ENCODE measurements around the gene GRPEL2.

GRPEL2 gene

GRCh38 chr5:149358868-149359495, 13.7 kb downstream of the GRPEL2 start:
- DNase-seq = no peak

GRCh38 chr5:149360272-149360671, 15.0 kb downstream of the GRPEL2 start:
- DNase-seq = no peak

- DNase-seq = no peak
Measured at GRCh38 chr5:149362541-149362940, 17.2 kb downstream of the GRPEL2 start.

GRCh38 chr5:149363358-149363757, 18.1 kb downstream of the GRPEL2 start:
- DNase-seq = no peak

- DNase-seq = no peak
Measured at GRCh38 chr5:149363936-149364335, 18.6 kb downstream of the GRPEL2 start.

GRCh38 chr5:149364719-149365118, 19.4 kb downstream of the GRPEL2 start:
- no peak for DNase-seq

GRCh38 chr5:149365418-149365817, 20.1 kb downstream of the GRPEL2 start:
- no peak for DNase-seq

GRCh38 chr5:149366169-149366729, 20.9 kb downstream of the GRPEL2 start:
- DNase-seq = no peak

- DNase-seq = no peak
Measured at GRCh38 chr5:149367249-149367971, 22.1 kb downstream of the GRPEL2 start.

GRCh38 chr5:149367972-149368645, 22.8 kb downstream of the GRPEL2 start:
- no peak for DNase-seq

- DNase-seq = no peak
Measured at GRCh38 chr5:149370878-149371277, 25.6 kb downstream of the GRPEL2 start.

GRCh38 chr5:149371296-149371962, 26.1 kb downstream of the GRPEL2 start:
- no peak for DNase-seq

- DNase-seq = no peak
Measured at GRCh38 chr5:149372076-149372795, 26.9 kb downstream of the GRPEL2 start.

- no peak for DNase-seq
Measured at GRCh38 chr5:149372932-149373331, 27.6 kb downstream of the GRPEL2 start.

- DNase-seq = no peak
Measured at GRCh38 chr5:149374303-149374702, 29.0 kb downstream of the GRPEL2 start.

- DNase-seq = no peak
Measured at GRCh38 chr5:149374801-149375200, 29.5 kb downstream of the GRPEL2 start.

GRCh38 chr5:149375434-149375833, 30.1 kb downstream of the GRPEL2 start:
- DNase-seq = no peak

- DNase-seq = no peak
Measured at GRCh38 chr5:149376104-149376503, 30.8 kb downstream of the GRPEL2 start.

- no peak for DNase-seq
Measured at GRCh38 chr5:149376711-149377447, 31.6 kb downstream of the GRPEL2 start.

- DNase-seq = no peak
Measured at GRCh38 chr5:149378241-149378820, 33.0 kb downstream of the GRPEL2 start.

- no peak for DNase-seq
Measured at GRCh38 chr5:149379177-149379761, 34.0 kb downstream of the GRPEL2 start, which contains the start of gene IL17B. Gene IL17B, minus strand, starts transcription at chr5:149379292. Its CDS starts 67 bp downstream, at chr5:149379225.

All from GOT3 (cell line).